Caco-2 (cell line): ENCODE data around the gene ELMO1. TPM values are rescaled to one million over a fixed set of nuclear protein-coding genes. Genes with fewer than 3 reads are reported as not detected.
A peak's percentile ranks its signal among the peaks of the same experiment; 100 is the strongest.

Experiments used
- Bru-seq: library from RNA; stranded (reverse); fragments of 400-500 nt; gene quantifications from one replicate; lab custom pipeline; 2021; lab: Mats Ljungman, UMichigan
- BruChase-seq, 2 experiments: library from RNA; stranded (reverse); fragments of 400-500 nt; gene quantifications; one replicate each; lab custom pipeline; 2021; lab: Mats Ljungman, UMichigan
- BruUV-seq: library from RNA; stranded (reverse); fragments of 400-500 nt; replicated peaks from 2 replicates; lab custom pipeline; 2021; lab: Mats Ljungman, UMichigan
- CTCF ChIA-PET: fragments of 300-600 bp; sonication (Branson Sonifier 250); formaldehyde crosslinking; loops from one replicate; lab custom pipeline; 2022; ENCODE audit warnings: antibody characterized with exemption; lab: Charles Lee
- POLR2A ChIA-PET: fragments of 300-600 bp; sonication (Branson Sonifier 250); formaldehyde crosslinking; loops from one replicate; lab custom pipeline; 2022; ENCODE audit warnings: antibody characterized with exemption; lab: Charles Lee
- DNase-seq, 2 experiments: peaks; one replicate each; pipeline versions ENCODE4 v3.0.0 to v3.0.0-alpha.2; 2020 to 2022
- H3K27me3 ChIP-seq: replicated peaks from 2 replicates; pipeline ENCODE4 v1.6.0; 2011; ENCODE audit warnings: low read length; ENCODE audit not compliant: control insufficient read depth, insufficient read depth
- H3K36me3 ChIP-seq: 2 replicates; pipeline ENCODE4 v1.5.1; 2011; ENCODE audit warnings: low read length; ENCODE audit not compliant: control insufficient read depth, insufficient read depth
- H3K4me1 ChIP-seq: fragments of 250-450 bp; sonication (Bioruptor Pico); 2 replicates; pipeline ENCODE4 v1.5.1; 2020; ENCODE audit warnings: mild to moderate bottlenecking
- H3K4me3 ChIP-seq: 2 replicates; pipeline ENCODE4 v1.5.1; 2011; ENCODE audit warnings: low read depth, mild to moderate bottlenecking, control low read depth, low read length
- H3K9me3 ChIP-seq: fragments of 250-450 bp; sonication (Bioruptor Pico); 2 replicates; pipeline ENCODE4 v1.5.1; 2020; ENCODE audit warnings: mild to moderate bottlenecking, moderate library complexity
- H3K27ac Mint-ChIP-seq: one replicate; pipeline ENCODE4 v1.8.0; 2022; ENCODE audit warnings: mixed read lengths; ENCODE audit not compliant: unreplicated experiment
- H3K27me3 Mint-ChIP-seq: one replicate; pipeline ENCODE4 v1.8.0; 2022; ENCODE audit warnings: mixed read lengths; ENCODE audit not compliant: insufficient read depth, unreplicated experiment
- H3K36me3 Mint-ChIP-seq: one replicate; pipeline ENCODE4 v1.8.0; 2022; ENCODE audit warnings: mild to moderate bottlenecking, mixed read lengths; ENCODE audit not compliant: insufficient read depth, unreplicated experiment
- H3K4me1 Mint-ChIP-seq: one replicate; pipeline ENCODE4 v1.8.0; 2022; ENCODE audit warnings: low read depth, mixed read lengths; ENCODE audit not compliant: unreplicated experiment
- H3K4me3 Mint-ChIP-seq: one replicate; pipeline ENCODE4 v1.8.0; 2022; ENCODE audit warnings: mild to moderate bottlenecking, moderate library complexity, mixed read lengths; ENCODE audit not compliant: unreplicated experiment
- H3K9me3 Mint-ChIP-seq: one replicate; pipeline ENCODE4 v1.8.0; 2022; ENCODE audit warnings: mixed read lengths; ENCODE audit not compliant: unreplicated experiment
- intact Hi-C: fragments of 100-400 bp; cut with micrococcal nuclease; formaldehyde crosslinking; loops from one replicate; pipeline ENCODE4 v1.10.0; 2022; ENCODE audit not compliant: unreplicated experiment
- long read RNA-seq: library from polyadenylated mRNA; stranded (forward); transcript quantifications from one replicate; pipeline ENCODE4 v2.0.0, GENCODE V29; 2022
- total RNA-seq: library from RNA; stranded (reverse); gene quantifications from 2 replicates; pipeline ENCODE4 v1.2.3, GENCODE V29; 2022
- TF ChIP-seq, protein P1 (sequence below), 2 experiments: fragments of 200-600 bp in 1 of 2; IDR thresholded peaks; 1 replicate in 1 of 2; 2 replicates in 1 of 2; pipeline versions ENCODE4 v1.5.1 to v1.8.0; 2011 to 2022; ENCODE audit warnings: antibody characterized with exemption in 1 of 2, control low read depth in 1 of 2, inconsistent platforms in 1 of 2, low read depth in 1 of 2, low read length in 1 of 2, mild to moderate bottlenecking in 1 of 2, moderate library complexity in 1 of 2; ENCODE audit not compliant: insufficient read depth in 1 of 2, severe bottlenecking in 1 of 2, unreplicated experiment in 1 of 2

ELMO1 gene, protein sequence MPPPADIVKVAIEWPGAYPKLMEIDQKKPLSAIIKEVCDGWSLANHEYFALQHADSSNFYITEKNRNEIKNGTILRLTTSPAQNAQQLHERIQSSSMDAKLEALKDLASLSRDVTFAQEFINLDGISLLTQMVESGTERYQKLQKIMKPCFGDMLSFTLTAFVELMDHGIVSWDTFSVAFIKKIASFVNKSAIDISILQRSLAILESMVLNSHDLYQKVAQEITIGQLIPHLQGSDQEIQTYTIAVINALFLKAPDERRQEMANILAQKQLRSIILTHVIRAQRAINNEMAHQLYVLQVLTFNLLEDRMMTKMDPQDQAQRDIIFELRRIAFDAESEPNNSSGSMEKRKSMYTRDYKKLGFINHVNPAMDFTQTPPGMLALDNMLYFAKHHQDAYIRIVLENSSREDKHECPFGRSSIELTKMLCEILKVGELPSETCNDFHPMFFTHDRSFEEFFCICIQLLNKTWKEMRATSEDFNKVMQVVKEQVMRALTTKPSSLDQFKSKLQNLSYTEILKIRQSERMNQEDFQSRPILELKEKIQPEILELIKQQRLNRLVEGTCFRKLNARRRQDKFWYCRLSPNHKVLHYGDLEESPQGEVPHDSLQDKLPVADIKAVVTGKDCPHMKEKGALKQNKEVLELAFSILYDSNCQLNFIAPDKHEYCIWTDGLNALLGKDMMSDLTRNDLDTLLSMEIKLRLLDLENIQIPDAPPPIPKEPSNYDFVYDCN
- total RNA-seq: 0.14 and 1.1 TPM in 2 replicates
- Bru-seq, nascent RNA: percentile 18 among the genes with signal in this experiment
- BruChase-seq, experiment 1, labeled RNA remaining after a 2-hour chase: percentile 11 among the genes with signal in this experiment
- percentile 10 among the genes with signal in this experiment for BruChase-seq, experiment 2, labeled RNA remaining after a 6-hour chase
- long read RNA-seq, partial matches to known transcripts: 0 of 3 reads
- long read RNA-seq, other reads (novel, unspliced or antisense): 3 of 3 reads

DNA sequence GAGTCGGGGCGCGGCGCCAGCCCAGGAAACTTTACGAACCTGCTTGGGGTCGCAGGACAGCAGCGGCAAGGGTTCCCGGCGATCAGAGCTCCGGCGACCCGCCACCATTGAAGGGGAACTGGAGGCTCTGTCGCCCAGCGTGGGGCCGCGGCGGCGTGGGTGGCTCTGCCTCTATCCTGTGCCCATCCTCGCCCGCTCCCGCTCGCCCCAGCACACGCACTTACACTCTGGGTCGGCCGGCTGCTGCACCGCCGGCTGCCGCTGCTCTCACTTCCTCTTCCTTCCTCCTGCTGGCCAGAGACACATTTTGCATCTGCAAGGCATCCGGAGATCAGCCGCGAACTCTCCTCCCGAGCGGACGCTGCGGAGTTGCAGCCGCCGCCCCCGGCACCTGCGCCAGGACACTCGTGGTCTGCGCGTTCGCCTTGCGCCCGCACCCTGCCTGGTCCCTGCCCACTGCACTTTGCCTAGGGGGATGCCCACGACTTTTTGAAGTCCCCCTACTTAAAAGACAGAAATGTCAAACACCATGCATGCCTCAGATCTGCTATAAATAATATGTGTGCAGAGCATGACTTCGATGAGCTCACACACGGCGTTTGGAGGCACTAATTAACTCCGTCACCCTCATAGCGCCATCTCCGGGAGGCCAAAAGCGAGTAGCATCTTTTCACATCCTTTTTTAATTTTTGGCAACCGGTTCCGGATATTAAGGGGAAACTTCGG, at the start of gene ELMO1:
ELMO1 (minus strand) TSS at position 229 of the 726 bp plus-strand sequence. CDS start 106,174 bp downstream, outside the sequence.
- no peaks in the 10 kb centered on the region for H3K36me3 Mint-ChIP-seq
- CTCF ChIA-PET: no interaction called here

DNA sequence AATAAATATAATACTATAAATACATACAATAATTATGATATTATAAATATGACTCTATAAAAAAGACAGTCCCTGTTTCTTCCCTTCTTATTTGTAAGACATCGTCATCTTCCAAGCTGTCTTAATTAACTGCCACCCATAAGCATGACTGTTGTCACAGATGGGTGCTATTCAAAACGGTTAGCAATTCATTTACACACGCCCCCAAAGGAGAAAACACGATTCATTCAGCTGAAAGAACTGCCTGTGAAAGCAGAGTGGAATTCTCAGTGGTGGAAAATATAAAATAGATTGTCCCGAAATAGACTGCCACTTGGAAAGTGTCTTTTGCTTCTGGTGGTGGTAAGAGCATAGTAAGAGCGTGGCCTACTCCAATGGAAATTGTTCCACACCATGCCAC, 48.9 kb upstream of the ELMO1 start:
- intact Hi-C loops: no loop called here
- H3K27ac Mint-ChIP-seq: no peak overlapping the region
- no peaks in the 10 kb centered on the region for H3K9me3 Mint-ChIP-seq
- ChIA-PET POLR2A (no interaction called here), CTCF (no interaction called here)
- TF ChIP-seq, protein P1, sequence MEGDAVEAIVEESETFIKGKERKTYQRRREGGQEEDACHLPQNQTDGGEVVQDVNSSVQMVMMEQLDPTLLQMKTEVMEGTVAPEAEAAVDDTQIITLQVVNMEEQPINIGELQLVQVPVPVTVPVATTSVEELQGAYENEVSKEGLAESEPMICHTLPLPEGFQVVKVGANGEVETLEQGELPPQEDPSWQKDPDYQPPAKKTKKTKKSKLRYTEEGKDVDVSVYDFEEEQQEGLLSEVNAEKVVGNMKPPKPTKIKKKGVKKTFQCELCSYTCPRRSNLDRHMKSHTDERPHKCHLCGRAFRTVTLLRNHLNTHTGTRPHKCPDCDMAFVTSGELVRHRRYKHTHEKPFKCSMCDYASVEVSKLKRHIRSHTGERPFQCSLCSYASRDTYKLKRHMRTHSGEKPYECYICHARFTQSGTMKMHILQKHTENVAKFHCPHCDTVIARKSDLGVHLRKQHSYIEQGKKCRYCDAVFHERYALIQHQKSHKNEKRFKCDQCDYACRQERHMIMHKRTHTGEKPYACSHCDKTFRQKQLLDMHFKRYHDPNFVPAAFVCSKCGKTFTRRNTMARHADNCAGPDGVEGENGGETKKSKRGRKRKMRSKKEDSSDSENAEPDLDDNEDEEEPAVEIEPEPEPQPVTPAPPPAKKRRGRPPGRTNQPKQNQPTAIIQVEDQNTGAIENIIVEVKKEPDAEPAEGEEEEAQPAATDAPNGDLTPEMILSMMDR (IDR thresholded peaks at IDR 0.05; ENCODE audit: insufficient read depth in 1 of 2, low read depth in 1 of 2, low read length in 1 of 2, severe bottlenecking in 1 of 2, unreplicated experiment in 1 of 2): no peak
- no peak overlapping the region for H3K4me3 ChIP-seq
- no TSS peak for BruUV-seq
- H3K4me1 Mint-ChIP-seq: no peaks in the 10 kb centered on the region
- H3K4me3 Mint-ChIP-seq: no peak overlapping the region
- no peak for DNase-seq
- no peaks in the 10 kb centered on the region for H3K27me3 ChIP-seq
- peaks cover 3% of the 10 kb centered on the region for H3K27me3 Mint-ChIP-seq
- no peaks in the 10 kb centered on the region for H3K4me1 ChIP-seq
- no peaks in the 10 kb centered on the region for H3K36me3 ChIP-seq
- H3K36me3 Mint-ChIP-seq: no peaks in the 10 kb centered on the region
- no peaks in the 10 kb centered on the region for H3K9me3 ChIP-seq

More for the DNA sequence above, at the start of gene ELMO1:
- H3K27ac Mint-ChIP-seq: no peak within 1 kb of the TSS
- DNase-seq: peak; percentile 24 to 45
- H3K4me1 Mint-ChIP-seq: no peaks in the 10 kb centered on the region
- Histone ChIP-seq H3K4me1 (no peaks in the 10 kb centered on the region), H3K27me3 (no peaks in the 10 kb centered on the region), H3K9me3 (no peaks in the 10 kb centered on the region), H3K4me3 (peak within 1 kb of the TSS; percentile 28), H3K36me3 (no peaks in the 10 kb centered on the region)
- H3K9me3 Mint-ChIP-seq: no peaks in the 10 kb centered on the region
- intact Hi-C loops: no loop called here
- peak within 1 kb of the TSS; percentile 67 for H3K4me3 Mint-ChIP-seq
- POLR2A ChIA-PET: no interaction called here
- TF ChIP-seq, protein P1 (IDR thresholded peaks at IDR 0.05; ENCODE audit: insufficient read depth in 1 of 2, low read depth in 1 of 2, low read length in 1 of 2, severe bottlenecking in 1 of 2, unreplicated experiment in 1 of 2): peak in 1 of 2 experiments; percentile 17
- peaks cover 14% of the 10 kb centered on the region for H3K27me3 Mint-ChIP-seq
- no TSS peak for BruUV-seq
